SU-DHL-6 (cell line): Measurements from ENCODE around the gene FOXJ2.

Source experiments
- H2AFZ ChIP-seq: fragments of 200-600 bp; sonication (generic); 2 replicates; pipeline ENCODE4 v1.6.1; 2014; ENCODE audit warnings: low read depth, mild to moderate bottlenecking, moderate library complexity, mixed read lengths, antibody characterized with exemption, low read length; ENCODE audit not compliant: severe bottlenecking
- H3F3A ChIP-seq: fragments of 200-600 bp; shearing (Covaris generic); 2 replicates; pipeline ENCODE4 v1.6.0; 2016; ENCODE audit warnings: antibody characterized with exemption, mild to moderate bottlenecking; ENCODE audit not compliant: insufficient read depth
- H3K27ac ChIP-seq: fragments of 200-600 bp; sonication (generic); 2 replicates; pipeline ENCODE4 v1.5.1; 2016; ENCODE audit warnings: low read depth, mild to moderate bottlenecking, low read length, moderate library complexity, mixed read lengths
- H3K27me3 ChIP-seq: fragments of 200-600 bp; sonication (generic), shearing (Covaris generic); 2 replicates; pipeline ENCODE4 v1.6.0; 2014; ENCODE audit warnings: mild to moderate bottlenecking, low read length
- H3K36me3 ChIP-seq: fragments of 200-600 bp; sonication (generic); 2 replicates; pipeline ENCODE4 v1.6.1; 2014; ENCODE audit warnings: mild to moderate bottlenecking, low read length, mixed read lengths
- H3K4me2 ChIP-seq: fragments of 300-600, 200-600 bp; shearing (Covaris generic), sonication (generic); 2 replicates; pipeline ENCODE4 v1.6.0; 2014; ENCODE audit warnings: low read length, low read depth, mild to moderate bottlenecking; ENCODE audit not compliant: poor library complexity, severe bottlenecking
- H3K4me3 ChIP-seq: fragments of 200-600 bp; sonication (generic); 2 replicates; pipeline ENCODE4 v1.5.1; 2014; ENCODE audit warnings: antibody characterized with exemption, low read length, mild to moderate bottlenecking, mixed read lengths; ENCODE audit not compliant: insufficient read depth, poor library complexity, severe bottlenecking
- H3K79me2 ChIP-seq: fragments of 200-600 bp; sonication (generic); 2 replicates; pipeline ENCODE4 v1.6.1; 2014; ENCODE audit warnings: mild to moderate bottlenecking, low read length, moderate library complexity; ENCODE audit not compliant: insufficient read depth
- H3K9ac ChIP-seq: fragments of 200-600 bp; sonication (generic); 2 replicates; pipeline ENCODE4 v1.7.0; 2014; ENCODE audit warnings: mild to moderate bottlenecking, low read length
- H3K9me2 ChIP-seq: fragments of 200-600 bp; sonication (generic); replicated peaks from 2 replicates; pipeline ENCODE4 v1.6.1; 2014; ENCODE audit warnings: low read length; ENCODE audit not compliant: insufficient read depth
- H3K9me3 ChIP-seq: fragments of 200-600 bp; sonication (generic); 2 replicates; pipeline ENCODE4 v1.6.1; 2014; ENCODE audit warnings: low read length, mixed read lengths; ENCODE audit not compliant: insufficient read depth
- H4K20me1 ChIP-seq: fragments of 200-600 bp; sonication (generic); 2 replicates; pipeline ENCODE4 v1.6.1; 2014; ENCODE audit warnings: low read depth, mild to moderate bottlenecking, antibody characterized with exemption, low read length, moderate library complexity, mixed read lengths
- CTCF ChIP-seq: fragments of 200-600 bp; sonication (generic); IDR thresholded peaks from one replicate; pipeline ENCODE4 v1.5.1; 2017; ENCODE audit warnings: antibody characterized with exemption, mild to moderate bottlenecking, low read length, moderate library complexity; ENCODE audit not compliant: insufficient read depth, poor library complexity, severe bottlenecking
- EZH2phosphoT487 ChIP-seq: fragments of 200-600 bp; sonication (generic), shearing (Covaris generic); conservative IDR thresholded peaks from 2 replicates; pipeline ENCODE4 v1.6.1; 2018; ENCODE audit warnings: mild to moderate bottlenecking, antibody characterized with exemption, low read length, moderate library complexity, mixed read lengths

Gene FOXJ2

GRCh38 chr12:8093291-8093690, 60.8 kb downstream of the FOXJ2 start:
- H2AFZ ChIP-seq, result no peak overlapping the region
- H3K27ac ChIP-seq, result no peak overlapping the region
- no peaks in the 10 kb centered on the region for H4K20me1 ChIP-seq
- H3F3A ChIP-seq, result no peaks in the 10 kb centered on the region
- no peak overlapping the region for H3K4me3 ChIP-seq
- H3K4me2 ChIP-seq, result no peak overlapping the region
- no peaks in the 10 kb centered on the region for H3K9me2 ChIP-seq
- H3K79me2 ChIP-seq, result peaks cover 9% of the 10 kb centered on the region
- no peak overlapping the region for H3K9ac ChIP-seq
- peaks cover 11% of the 10 kb centered on the region; the same call in 1 of the 2 replicates for H3K36me3 ChIP-seq
- no peaks in the 10 kb centered on the region for H3K27me3 ChIP-seq
- H3K9me3 ChIP-seq, result no peaks in the 10 kb centered on the region
- TF ChIP-seq EZH2phosphoT487 (no peak), CTCF (no peak)

DNA sequence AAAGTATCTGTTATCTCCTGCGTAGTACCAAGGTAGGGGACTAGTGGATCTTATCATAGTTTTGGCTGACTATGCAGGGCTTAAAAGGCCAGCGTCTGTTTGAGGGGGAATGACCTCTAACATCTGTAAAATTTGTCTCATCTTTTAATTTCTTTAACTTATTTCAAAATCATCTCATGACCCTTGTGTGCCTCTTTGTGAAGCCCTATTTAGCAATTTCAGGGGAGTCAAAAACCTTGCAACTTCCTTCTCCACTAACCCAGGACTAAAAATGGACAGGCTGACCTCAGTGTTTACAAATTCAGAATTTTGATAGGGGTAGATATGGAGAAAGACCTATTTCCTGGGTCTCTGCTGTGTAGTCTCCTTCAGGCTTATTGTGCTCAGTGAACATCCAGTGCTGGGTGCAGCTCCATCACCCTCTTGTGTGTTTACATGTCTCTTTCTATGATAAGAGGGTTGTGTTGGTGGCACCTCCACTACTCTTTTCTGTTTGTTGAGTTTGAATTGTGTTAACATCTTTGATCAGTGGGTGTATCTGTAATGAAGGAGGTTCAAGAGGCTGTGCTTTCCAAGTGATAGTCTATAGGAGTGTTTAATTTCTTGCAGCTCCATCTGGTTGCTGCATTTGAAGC, 63.9 kb downstream of the FOXJ2 start:
- H3K9ac ChIP-seq, result no peak overlapping the region
- no peaks in the 10 kb centered on the region for H3K9me3 ChIP-seq
- H3K4me3 ChIP-seq, result no peak overlapping the region
- peaks cover 11% of the 10 kb centered on the region; the same call in 1 of the 2 replicates for H3K36me3 ChIP-seq
- TF ChIP-seq EZH2phosphoT487, result no peak
- no peak for TF ChIP-seq CTCF
- no peak overlapping the region for H3K27ac ChIP-seq
- H3K9me2 ChIP-seq, result no peaks in the 10 kb centered on the region
- H3K27me3 ChIP-seq, result no peaks in the 10 kb centered on the region
- H2AFZ ChIP-seq, result no peak overlapping the region
- H3F3A ChIP-seq, result 0 out of 2 replicates have a peak, but pooled peaks cover 4% of the 10 kb centered on the region
- H3K79me2 ChIP-seq, result no peaks in the 10 kb centered on the region
- no peak overlapping the region for H3K4me2 ChIP-seq
- H4K20me1 ChIP-seq, result no peaks in the 10 kb centered on the region

DNA sequence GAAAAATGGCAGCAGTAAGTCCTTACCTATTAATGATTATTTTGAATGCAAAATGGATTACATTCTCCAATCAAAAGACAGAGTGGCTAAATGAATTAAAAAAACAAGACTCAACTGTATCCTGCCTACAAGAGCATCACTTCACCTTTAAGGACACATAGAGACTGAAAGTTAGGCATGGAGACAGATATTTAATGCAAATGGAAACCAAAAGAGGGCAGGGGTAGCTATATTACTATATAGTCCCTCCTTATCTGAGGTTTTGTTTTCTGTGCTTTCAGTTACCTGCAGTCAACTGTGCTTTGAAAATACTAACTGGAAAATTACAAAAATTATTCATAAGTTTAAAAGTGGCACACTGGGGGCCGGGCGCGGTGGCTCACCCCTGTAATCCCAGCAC, 66.7 kb downstream of the FOXJ2 start:
- no peaks in the 10 kb centered on the region for H3K36me3 ChIP-seq
- no peaks in the 10 kb centered on the region for H3K9me3 ChIP-seq
- no peaks in the 10 kb centered on the region for H4K20me1 ChIP-seq
- H2AFZ ChIP-seq, result no peak overlapping the region
- H3K9ac ChIP-seq, result no peak overlapping the region
- H3K4me2 ChIP-seq, result no peak overlapping the region
- TF ChIP-seq CTCF (no peak), EZH2phosphoT487 (no peak)
- H3K27me3 ChIP-seq, result no peaks in the 10 kb centered on the region
- 0 out of 2 replicates have a peak, but pooled peaks cover 4% of the 10 kb centered on the region for H3F3A ChIP-seq
- H3K79me2 ChIP-seq, result no peaks in the 10 kb centered on the region
- no peak overlapping the region for H3K27ac ChIP-seq
- H3K4me3 ChIP-seq, result no peak overlapping the region
- no peaks in the 10 kb centered on the region for H3K9me2 ChIP-seq
